ENCODE results near the gene NFKBIB.

The NFKBIB gene

DNA sequence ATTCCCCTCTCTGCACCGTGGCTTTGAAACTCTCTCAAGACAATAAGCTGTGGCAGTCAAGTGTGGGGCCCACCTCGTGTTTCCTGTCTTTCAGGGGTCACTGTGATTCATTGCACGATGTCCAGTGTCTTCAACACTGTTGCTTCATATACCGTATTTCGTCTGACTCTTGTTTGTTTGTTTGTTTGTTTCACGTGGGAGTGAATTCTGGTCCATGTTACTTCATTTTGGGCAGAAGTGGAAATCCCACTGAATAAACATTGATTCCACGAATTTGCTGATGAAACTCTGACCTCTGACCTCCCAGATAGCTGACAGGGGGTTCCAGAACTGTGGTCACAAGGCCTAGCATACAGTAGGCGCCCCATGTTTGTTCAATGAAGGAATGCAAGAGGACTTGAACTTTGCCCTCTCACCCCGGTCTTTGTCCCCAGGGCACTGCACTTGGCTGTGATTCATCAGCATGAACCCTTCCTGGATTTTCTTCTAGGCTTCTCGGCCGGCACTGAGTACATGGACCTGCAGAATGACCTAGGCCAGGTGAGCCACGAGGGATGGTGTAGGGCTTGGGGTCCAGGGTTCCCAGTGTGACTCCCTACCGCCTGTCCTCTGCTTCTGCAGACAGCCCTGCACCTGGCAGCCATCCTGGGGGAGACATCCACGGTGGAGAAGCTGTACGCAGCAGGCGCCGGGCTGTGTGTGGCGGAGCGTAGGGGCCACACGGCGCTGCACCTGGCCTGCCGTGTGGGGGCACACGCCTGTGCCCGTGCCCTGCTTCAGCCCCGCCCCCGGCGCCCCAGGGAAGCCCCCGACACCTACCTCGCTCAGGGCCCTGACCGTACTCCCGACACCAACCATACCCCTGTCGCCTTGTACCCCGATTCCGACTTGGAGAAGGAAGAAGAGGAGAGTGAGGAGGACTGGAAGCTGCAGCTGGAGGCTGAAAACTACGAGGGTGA lies 5.1 kb downstream of the NFKBIB start:
- DNase-seq (ENCODE audit: low spot score): no peak

DNA sequence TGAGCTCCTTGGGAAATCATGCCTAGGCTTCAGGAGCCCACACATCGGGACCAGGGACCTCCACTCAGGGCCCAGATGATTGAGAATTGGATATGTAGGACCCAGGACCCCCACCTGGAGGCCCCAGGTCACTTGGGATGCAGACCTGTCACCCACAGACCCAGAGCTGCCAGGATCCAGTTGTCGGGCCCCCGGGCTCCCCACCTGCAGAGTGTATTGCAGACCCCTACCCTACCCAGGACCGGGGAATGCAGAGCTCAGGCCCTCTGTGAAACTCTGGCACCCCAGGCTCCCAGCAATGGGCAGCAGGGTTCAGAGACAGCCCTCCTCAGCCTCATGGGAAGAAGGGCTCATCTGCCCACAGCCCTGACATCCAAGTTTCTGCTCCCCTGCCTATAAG lies 5.9 kb downstream of the NFKBIB start:
- DNase-seq (ENCODE audit: low spot score): no peak

- DNase-seq (ENCODE audit: low spot score): no peak
Observed at GRCh38 chr19:38907227-38907626, 7.5 kb downstream of the NFKBIB start.

- no peak for DNase-seq (ENCODE audit: low spot score)
Observed at GRCh38 chr19:38907670-38908069, 7.9 kb downstream of the NFKBIB start.

- no peak for DNase-seq (ENCODE audit: low spot score)
Observed at GRCh38 chr19:38908911-38909310, 9.1 kb downstream of the NFKBIB start.

GRCh38 chr19:38910488-38910887 lies 10.7 kb downstream of the NFKBIB start:
- DNase-seq (ENCODE audit: low spot score): no peak

GRCh38 chr19:38911388-38912001 lies 11.7 kb downstream of the NFKBIB start:
- no peak for DNase-seq (ENCODE audit: low spot score)

GRCh38 chr19:38912600-38913514 lies 13.1 kb downstream of the NFKBIB start:
- DNase-seq (ENCODE audit: low spot score): no peak

GRCh38 chr19:38913958-38914357 lies 14.2 kb downstream of the NFKBIB start:
- DNase-seq (ENCODE audit: low spot score): no peak

DNA sequence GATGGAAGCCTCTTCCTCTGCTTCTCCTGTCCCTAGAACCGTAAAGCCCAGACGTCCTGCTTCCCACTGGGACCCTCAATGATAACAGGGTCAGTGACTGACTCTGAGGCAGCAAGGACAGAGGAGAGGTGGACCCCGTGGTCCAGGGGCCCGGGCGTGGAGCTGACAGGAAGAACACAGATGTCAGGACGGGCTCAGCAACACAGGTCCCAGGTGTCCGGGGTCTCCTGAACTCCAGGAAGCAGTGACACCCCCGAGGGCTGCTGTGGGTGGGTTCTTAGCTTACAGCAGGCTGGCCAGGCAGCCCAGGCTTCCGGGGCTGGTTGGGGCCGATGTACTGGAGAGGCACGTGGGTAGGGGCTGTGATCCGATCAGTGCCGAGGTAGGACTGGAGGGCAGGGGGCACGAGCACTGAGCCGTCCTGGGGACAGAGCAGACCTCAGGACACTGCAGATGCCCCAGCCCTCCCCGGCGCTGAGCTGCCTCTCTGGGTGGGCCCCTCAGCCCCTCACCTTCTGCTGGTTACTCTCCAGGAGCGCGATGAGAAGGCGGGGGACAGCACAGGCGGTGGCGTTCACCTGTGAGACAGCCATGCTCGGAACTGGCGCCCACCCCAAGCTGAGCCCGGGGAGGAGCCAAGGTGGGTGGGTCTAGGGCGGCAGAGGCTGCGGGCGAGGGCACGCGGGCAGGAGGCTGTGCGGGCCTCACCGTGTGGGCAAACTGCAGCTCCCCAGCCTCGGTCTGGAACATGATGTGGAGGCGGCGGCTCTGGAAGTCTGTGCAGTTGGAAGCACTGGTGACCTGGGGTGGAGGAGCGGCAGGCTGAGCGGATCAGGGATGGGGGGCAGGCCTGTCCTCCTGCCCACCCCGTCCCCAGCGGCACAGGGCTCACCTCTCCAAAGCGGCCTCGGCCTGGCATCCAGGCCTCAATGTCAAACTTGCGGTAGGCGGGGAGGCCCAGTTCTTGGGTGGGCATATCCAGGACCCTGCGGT lies 15.9 kb downstream of the NFKBIB start:
- no peak for DNase-seq (ENCODE audit: low spot score)

GRCh38 chr19:38917516-38917915 lies 17.7 kb downstream of the NFKBIB start:
- DNase-seq (ENCODE audit: low spot score): no peak

- no peak for DNase-seq (ENCODE audit: low spot score)
Observed at GRCh38 chr19:38917921-38918491, 18.2 kb downstream of the NFKBIB start.

DNA sequence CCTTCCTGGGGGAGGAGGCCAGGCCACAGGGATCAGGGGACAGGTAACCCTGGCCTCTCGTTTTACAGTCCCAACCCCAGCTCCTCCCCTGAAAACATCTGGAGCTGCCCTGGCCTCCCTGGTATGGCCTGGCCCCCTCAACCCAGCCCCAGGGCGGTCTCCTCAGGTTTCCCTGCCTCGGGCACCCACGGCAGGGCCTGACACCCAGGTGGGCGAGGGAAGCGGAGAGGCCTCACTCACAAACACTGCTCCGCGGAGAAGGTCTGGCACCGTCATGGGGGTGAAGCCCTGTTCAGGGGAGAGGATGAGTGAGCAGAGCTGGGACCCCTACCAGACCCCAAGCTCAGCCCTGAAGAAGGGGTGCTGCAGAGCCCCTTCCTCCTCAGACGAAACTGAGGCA lies 18.8 kb downstream of the NFKBIB start:
- DNase-seq (ENCODE audit: low spot score): no peak

- DNase-seq (ENCODE audit: low spot score): no peak
Observed at GRCh38 chr19:38919837-38920601, 20.2 kb downstream of the NFKBIB start.

DNA sequence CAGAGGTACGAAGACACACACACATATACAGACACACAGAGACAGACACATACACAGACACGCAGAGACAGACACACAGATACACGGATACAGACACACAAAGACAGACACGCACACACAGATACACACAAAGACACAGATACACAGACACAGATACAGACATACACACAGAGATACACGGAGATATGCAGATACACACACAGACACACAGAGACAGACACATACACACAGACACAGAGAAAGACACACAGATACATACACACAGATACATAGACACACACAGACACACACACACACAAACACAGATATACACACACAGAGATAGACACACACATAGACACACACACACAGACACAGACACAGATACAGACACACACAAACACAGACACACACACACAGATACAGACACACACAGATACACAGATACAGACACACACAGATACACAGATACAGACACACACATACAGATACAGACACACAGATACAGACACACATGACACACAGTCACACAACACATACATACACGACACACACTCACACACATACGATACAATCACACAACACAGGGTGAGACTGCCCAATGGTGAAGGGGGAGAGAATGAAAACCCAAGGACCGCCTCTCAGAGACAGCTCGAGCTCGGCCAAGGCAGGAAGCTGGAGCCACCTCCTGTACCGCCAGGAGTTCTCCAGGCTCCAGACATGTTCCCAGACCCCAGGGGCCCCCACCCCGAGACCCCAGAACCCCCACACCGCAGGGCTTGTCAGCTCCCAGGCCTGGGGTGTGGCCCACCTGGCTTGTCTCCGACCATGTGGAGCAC lies 21.0 kb downstream of the NFKBIB start:
- no peak for DNase-seq (ENCODE audit: low spot score)

DNA sequence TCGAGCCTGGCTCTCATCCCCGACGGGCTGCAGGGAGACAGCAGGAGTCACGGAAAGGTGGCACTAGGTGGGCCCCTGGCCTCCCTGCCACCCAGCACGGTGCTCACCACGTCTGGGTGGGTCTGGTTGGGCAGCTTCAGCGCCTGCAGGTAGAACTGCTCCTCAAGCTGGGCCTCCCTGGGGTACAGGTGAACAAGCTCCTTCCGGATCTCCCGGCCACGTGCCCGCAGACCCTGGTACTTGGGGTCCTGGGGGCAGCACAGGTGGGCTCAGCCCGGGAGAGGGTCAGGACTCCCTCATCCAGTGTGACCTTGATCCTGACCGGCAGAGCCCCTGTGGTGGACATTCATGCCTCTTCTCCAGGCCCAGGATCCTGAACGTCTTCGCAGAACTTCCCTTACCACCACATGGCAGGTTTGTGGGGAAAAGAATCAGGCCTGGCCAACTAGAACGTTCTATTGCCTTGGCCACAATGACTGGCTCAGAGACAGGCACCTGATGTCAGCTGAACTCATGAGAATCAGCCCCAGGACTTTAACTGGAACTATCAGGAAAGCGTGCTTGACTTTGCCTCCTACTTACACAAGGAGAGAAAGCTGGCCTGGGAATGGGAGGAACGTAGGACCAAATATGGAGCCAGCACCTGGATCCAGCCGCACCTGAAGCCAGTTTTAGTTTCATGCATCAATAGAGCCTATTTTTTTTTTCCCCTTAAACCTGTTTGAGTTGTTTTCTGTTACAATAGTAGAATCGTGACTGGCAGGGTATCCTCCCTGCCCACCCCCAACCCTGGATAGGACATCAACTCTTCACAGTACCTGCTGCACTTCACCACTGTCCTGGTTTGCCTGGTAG lies 21.9 kb downstream of the NFKBIB start:
- no peak for DNase-seq (ENCODE audit: low spot score)

- no peak for DNase-seq (ENCODE audit: low spot score)
Observed at GRCh38 chr19:38922482-38922881, 22.7 kb downstream of the NFKBIB start.

DNA sequence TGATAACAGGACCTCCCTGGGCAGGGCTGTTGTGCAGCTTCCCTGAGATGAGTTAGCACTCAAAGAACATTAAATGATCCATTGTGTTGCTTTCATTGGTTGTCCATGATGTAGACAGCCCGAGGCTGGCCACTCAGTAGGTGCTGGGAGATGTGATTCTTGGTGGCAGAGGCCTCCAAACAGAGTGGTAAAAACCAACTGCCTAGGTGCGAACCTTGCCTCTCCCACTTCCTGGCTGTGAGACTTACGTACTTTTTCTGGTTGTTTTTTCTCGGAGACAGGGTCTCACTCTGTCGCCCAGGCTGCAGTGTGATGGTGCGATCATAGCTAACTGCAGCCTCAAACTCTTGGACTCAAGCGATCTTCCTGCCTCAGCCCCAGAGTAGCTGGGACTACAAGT lies 24.6 kb downstream of the NFKBIB start:
- peak; percentile 50 for DNase-seq (ENCODE audit: low spot score)
